Measurements from ENCODE around the gene GSE1.

DNA sequence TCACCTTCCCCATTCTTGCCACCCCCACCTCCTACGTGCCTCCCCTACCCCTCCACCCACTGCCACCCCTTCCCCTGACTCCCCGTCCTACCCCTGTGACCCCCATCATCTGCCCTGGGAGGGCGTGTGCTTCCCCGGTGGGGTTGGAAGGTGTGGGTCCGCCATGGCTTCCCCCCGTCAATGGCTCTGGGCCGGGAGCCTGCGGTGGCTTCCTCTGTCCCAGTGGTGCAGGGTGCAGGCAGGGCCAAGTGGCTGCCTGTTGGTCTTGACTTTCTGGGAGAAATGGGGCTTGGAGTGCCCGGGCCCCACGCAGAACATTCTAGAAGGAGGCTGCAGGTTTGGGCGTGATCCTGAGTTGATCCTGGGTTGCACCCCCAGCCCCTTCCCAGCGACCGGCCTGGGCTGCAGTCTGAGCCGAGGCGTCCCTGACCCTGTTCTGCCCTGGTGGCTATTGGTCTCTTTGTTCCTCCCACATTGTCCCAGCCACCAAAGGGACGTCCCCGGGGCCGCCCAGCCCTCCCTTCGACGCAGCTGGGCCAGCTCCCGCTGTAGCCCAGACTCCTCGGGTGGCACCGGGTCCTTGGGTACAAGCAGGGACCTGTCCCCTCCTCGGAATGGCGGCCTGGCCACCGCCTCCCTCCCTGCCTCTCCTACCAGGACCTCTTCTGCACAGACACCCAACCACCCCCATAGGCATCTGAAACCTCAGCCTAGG lies 25.7 kb downstream of the GSE1 start:
- TF ChIP-seq, protein P1, sequence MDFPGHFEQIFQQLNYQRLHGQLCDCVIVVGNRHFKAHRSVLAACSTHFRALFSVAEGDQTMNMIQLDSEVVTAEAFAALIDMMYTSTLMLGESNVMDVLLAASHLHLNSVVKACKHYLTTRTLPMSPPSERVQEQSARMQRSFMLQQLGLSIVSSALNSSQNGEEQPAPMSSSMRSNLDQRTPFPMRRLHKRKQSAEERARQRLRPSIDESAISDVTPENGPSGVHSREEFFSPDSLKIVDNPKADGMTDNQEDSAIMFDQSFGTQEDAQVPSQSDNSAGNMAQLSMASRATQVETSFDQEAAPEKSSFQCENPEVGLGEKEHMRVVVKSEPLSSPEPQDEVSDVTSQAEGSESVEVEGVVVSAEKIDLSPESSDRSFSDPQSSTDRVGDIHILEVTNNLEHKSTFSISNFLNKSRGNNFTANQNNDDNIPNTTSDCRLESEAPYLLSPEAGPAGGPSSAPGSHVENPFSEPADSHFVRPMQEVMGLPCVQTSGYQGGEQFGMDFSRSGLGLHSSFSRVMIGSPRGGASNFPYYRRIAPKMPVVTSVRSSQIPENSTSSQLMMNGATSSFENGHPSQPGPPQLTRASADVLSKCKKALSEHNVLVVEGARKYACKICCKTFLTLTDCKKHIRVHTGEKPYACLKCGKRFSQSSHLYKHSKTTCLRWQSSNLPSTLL (IDR thresholded peaks at IDR 0.05), result no peak
- TF ChIP-seq POLR2AphosphoS5 (IDR thresholded peaks at IDR 0.05; ENCODE audit: control insufficient read depth, insufficient read depth, low read depth, low read length) (no peak), ZBTB7A (IDR thresholded peaks at IDR 0.05; ENCODE audit: borderline replicate concordance, control insufficient read depth, low read depth, low read length) (no peak), JUNB (CRISPR knock-in tag; conservative IDR thresholded peaks at IDR 0.05) (no peak), ZFX (CRISPR knock-in tag; IDR thresholded peaks at IDR 0.05) (no peak), ZNF232 (CRISPR knock-in tag; IDR thresholded peaks at IDR 0.05) (no peak)
- TF ChIP-seq, protein P2, sequence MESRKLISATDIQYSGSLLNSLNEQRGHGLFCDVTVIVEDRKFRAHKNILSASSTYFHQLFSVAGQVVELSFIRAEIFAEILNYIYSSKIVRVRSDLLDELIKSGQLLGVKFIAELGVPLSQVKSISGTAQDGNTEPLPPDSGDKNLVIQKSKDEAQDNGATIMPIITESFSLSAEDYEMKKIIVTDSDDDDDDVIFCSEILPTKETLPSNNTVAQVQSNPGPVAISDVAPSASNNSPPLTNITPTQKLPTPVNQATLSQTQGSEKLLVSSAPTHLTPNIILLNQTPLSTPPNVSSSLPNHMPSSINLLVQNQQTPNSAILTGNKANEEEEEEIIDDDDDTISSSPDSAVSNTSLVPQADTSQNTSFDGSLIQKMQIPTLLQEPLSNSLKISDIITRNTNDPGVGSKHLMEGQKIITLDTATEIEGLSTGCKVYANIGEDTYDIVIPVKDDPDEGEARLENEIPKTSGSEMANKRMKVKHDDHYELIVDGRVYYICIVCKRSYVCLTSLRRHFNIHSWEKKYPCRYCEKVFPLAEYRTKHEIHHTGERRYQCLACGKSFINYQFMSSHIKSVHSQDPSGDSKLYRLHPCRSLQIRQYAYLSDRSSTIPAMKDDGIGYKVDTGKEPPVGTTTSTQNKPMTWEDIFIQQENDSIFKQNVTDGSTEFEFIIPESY (CRISPR knock-in tag; IDR thresholded peaks at IDR 0.05), result no peak
